DOHH2 (cell line): Measurements from ENCODE around the gene CARHSP1.

Experiments
- H3F3A ChIP-seq: fragments of 200-600 bp; sonication (generic), shearing (Covaris generic); 2 replicates; pipeline ENCODE4 v1.6.0; 2016; ENCODE audit warnings: antibody characterized with exemption, mild to moderate bottlenecking; ENCODE audit not compliant: control insufficient read depth, insufficient read depth
- H3K27ac ChIP-seq: fragments of 200-600 bp; sonication (generic); 2 replicates; pipeline ENCODE4 v1.5.1; 2014; ENCODE audit warnings: low read depth, mild to moderate bottlenecking, low read length, moderate library complexity
- H3K27me3 ChIP-seq: fragments of 200-600 bp; sonication (generic); 2 replicates; pipeline ENCODE4 v1.6.1; 2014; ENCODE audit warnings: mild to moderate bottlenecking, low read length, mixed read lengths; ENCODE audit not compliant: control insufficient read depth
- H3K36me3 ChIP-seq: fragments of 200-600 bp; sonication (generic); 2 replicates; pipeline ENCODE4 v1.6.1; 2014; ENCODE audit warnings: mild to moderate bottlenecking, low read length, moderate library complexity, mixed read lengths; ENCODE audit not compliant: control insufficient read depth
- H3K4me1 ChIP-seq: fragments of 200-600 bp; sonication (generic); 2 replicates; pipeline ENCODE4 v1.6.1; 2014; ENCODE audit warnings: mild to moderate bottlenecking, low read length, mixed read lengths; ENCODE audit not compliant: control insufficient read depth
- H3K4me2 ChIP-seq: fragments of 200-600 bp; sonication (generic); 2 replicates; pipeline ENCODE4 v1.6.0; 2014; ENCODE audit warnings: mild to moderate bottlenecking, low read length, moderate library complexity
- H3K4me3 ChIP-seq: fragments of 200-600 bp; sonication (generic); 2 replicates; pipeline ENCODE4 v1.5.1; 2014; ENCODE audit warnings: mild to moderate bottlenecking, low read length, mixed read lengths
- H3K79me2 ChIP-seq: fragments of 200-600 bp; sonication (generic); 2 replicates; pipeline ENCODE4 v1.6.1; 2014; ENCODE audit warnings: mild to moderate bottlenecking, low read length, mixed read lengths; ENCODE audit not compliant: control insufficient read depth
- H3K9me2 ChIP-seq: fragments of 200-600 bp; sonication (generic); replicated peaks from 2 replicates; pipeline ENCODE4 v1.6.1; 2014; ENCODE audit warnings: mild to moderate bottlenecking, low read length, mixed read lengths; ENCODE audit not compliant: control insufficient read depth
- H3K9me3 ChIP-seq: fragments of 200-600 bp; sonication (generic); 2 replicates; pipeline ENCODE4 v1.6.1; 2014; ENCODE audit warnings: antibody characterized with exemption, low read length, mixed read lengths; ENCODE audit not compliant: control insufficient read depth, insufficient read depth
- H4K20me1 ChIP-seq: fragments of 200-600 bp; sonication (generic); 2 replicates; pipeline ENCODE4 v1.6.0; 2014; ENCODE audit warnings: low read depth, mild to moderate bottlenecking, antibody characterized with exemption, low read length, moderate library complexity; ENCODE audit not compliant: control insufficient read depth, insufficient read depth
- CTCF ChIP-seq: fragments of 200-600 bp; sonication (generic); IDR thresholded peaks from one replicate; pipeline ENCODE4 v1.5.1; 2014; ENCODE audit warnings: antibody characterized with exemption, mild to moderate bottlenecking, low read depth, low read length; ENCODE audit not compliant: poor library complexity, severe bottlenecking
- EZH2phosphoT487 ChIP-seq: fragments of 200-600 bp; sonication (generic); IDR thresholded peaks from 2 replicates; pipeline ENCODE4 v1.6.1; 2017; ENCODE audit warnings: borderline replicate concordance, mild to moderate bottlenecking, antibody characterized with exemption, low read length, moderate library complexity, mixed read lengths

Gene CARHSP1

GRCh38 chr16:8910811-8911210 lies 42.0 kb upstream of the CARHSP1 start:
- peaks cover 8% of the 10 kb centered on the region; the same call in 1 of the 2 replicates for H3F3A ChIP-seq
- H3K27ac ChIP-seq = no peak overlapping the region
- no peaks in the 10 kb centered on the region for H3K27me3 ChIP-seq
- no peak overlapping the region for H3K4me2 ChIP-seq
- H3K9me3 ChIP-seq = no peaks in the 10 kb centered on the region
- 0 out of 2 replicates have a peak, but pooled peaks cover 5% of the 10 kb centered on the region for H4K20me1 ChIP-seq
- H3K36me3 ChIP-seq = peaks cover 96% of the 10 kb centered on the region
- no peak overlapping the region for H3K4me3 ChIP-seq
- TF ChIP-seq EZH2phosphoT487 (no peak), CTCF (no peak)
- no peaks in the 10 kb centered on the region for H3K9me2 ChIP-seq
- no peaks in the 10 kb centered on the region for H3K4me1 ChIP-seq
- H3K79me2 ChIP-seq = peaks cover 46% of the 10 kb centered on the region

- H3K9me2 ChIP-seq = no peaks in the 10 kb centered on the region
- 0 out of 2 replicates have a peak, but pooled peaks cover 9% of the 10 kb centered on the region for H4K20me1 ChIP-seq
- TF ChIP-seq EZH2phosphoT487 = no peak
- no peak for TF ChIP-seq CTCF
- H3K9me3 ChIP-seq = no peaks in the 10 kb centered on the region
- no peak overlapping the region for H3K4me2 ChIP-seq
- no peaks in the 10 kb centered on the region for H3K27me3 ChIP-seq
- H3K36me3 ChIP-seq = peaks cover 93% of the 10 kb centered on the region
- H3K79me2 ChIP-seq = peaks cover 31% of the 10 kb centered on the region
- H3K4me1 ChIP-seq = no peaks in the 10 kb centered on the region
- peaks cover 5% of the 10 kb centered on the region; the same call in 1 of the 2 replicates for H3F3A ChIP-seq
- H3K4me3 ChIP-seq = no peak overlapping the region
- no peak overlapping the region for H3K27ac ChIP-seq
Measured at GRCh38 chr16:8908810-8909468, 40.1 kb upstream of the CARHSP1 start.

- H3K27ac ChIP-seq = no peak overlapping the region
- no peak overlapping the region for H3K4me2 ChIP-seq
- no peaks in the 10 kb centered on the region for H3K4me1 ChIP-seq
- H3K9me3 ChIP-seq = no peaks in the 10 kb centered on the region
- peaks cover 18% of the 10 kb centered on the region for H3K79me2 ChIP-seq
- peaks cover 94% of the 10 kb centered on the region for H3K36me3 ChIP-seq
- H3K27me3 ChIP-seq = no peaks in the 10 kb centered on the region
- H3F3A ChIP-seq = peaks cover 5% of the 10 kb centered on the region; the same call in 1 of the 2 replicates
- H3K9me2 ChIP-seq = no peaks in the 10 kb centered on the region
- 0 out of 2 replicates have a peak, but pooled peaks cover 9% of the 10 kb centered on the region for H4K20me1 ChIP-seq
- H3K4me3 ChIP-seq = no peak overlapping the region
- no peak for TF ChIP-seq EZH2phosphoT487
- no peak for TF ChIP-seq CTCF
Measured at GRCh38 chr16:8907096-8907495, 38.3 kb upstream of the CARHSP1 start.
